Adipocyte (in vitro differentiated cells): ENCODE data around the gene ABHD16A.
"Not testable (repeated sequence)": the region's sequence is repeated elsewhere in the genome, so short reads cannot be mapped to it uniquely, and the experiment has no call there.

ENCODE experiments used
- DNase-seq: peaks from one replicate; pipeline ENCODE4 v3.0.0-alpha.2; 2015; ENCODE audit warnings: low read depth
- H3K27me3 ChIP-seq: replicated peaks from 2 replicates; pipeline ENCODE4 v1.7.0; 2013; ENCODE audit warnings: mild to moderate bottlenecking, low read length, moderate library complexity; ENCODE audit not compliant: control insufficient read depth, insufficient read depth
- H3K36me3 ChIP-seq: 2 replicates; pipeline ENCODE4 v1.7.0; 2013; ENCODE audit warnings: low read length, mild to moderate bottlenecking, moderate library complexity; ENCODE audit not compliant: control insufficient read depth, insufficient read depth, severe bottlenecking
- H3K4me1 ChIP-seq: 2 replicates; pipeline ENCODE4 v1.7.0; 2013; ENCODE audit warnings: mild to moderate bottlenecking, low read length, moderate library complexity; ENCODE audit not compliant: control insufficient read depth, insufficient read depth
- H3K4me3 ChIP-seq: 2 replicates; pipeline ENCODE4 v1.7.0; 2013; ENCODE audit warnings: mild to moderate bottlenecking, low read length, moderate library complexity
- H3K9ac ChIP-seq: 2 replicates; pipeline ENCODE4 v1.7.0; 2013; ENCODE audit warnings: mild to moderate bottlenecking, low read length, moderate library complexity
- H3K9me3 ChIP-seq: 2 replicates; pipeline ENCODE4 v1.7.0; 2013; ENCODE audit warnings: mild to moderate bottlenecking, low read length, moderate library complexity; ENCODE audit not compliant: control insufficient read depth

The ABHD16A gene

DNA sequence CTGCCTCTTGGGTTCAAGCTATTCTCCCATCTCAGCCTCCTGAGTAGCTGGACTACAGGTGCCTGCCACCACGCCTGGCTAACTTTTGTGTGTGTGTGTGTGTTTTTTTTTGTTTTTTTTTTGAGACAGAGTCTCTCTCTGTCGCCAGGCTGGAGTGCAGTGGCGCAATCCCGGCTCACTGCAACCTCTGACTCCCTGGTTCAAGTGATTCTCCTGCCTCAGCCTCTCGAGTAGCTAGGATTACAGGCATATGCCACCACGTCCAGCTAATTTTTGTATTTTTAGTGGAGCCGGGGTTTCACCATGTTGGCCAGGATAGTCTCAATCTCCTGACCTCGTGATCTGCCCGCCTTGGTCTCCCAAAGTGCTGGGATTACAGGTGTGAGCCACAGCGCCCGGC is 6.0 kb upstream of the ABHD16A start:
- not testable (repeated sequence) for H3K36me3 ChIP-seq, H3K4me1 ChIP-seq, DNase-seq, H3K4me3 ChIP-seq, H3K9me3 ChIP-seq, H3K9ac ChIP-seq
- H3K27me3 ChIP-seq = peaks cover 23% of the 10 kb centered on the region

DNA sequence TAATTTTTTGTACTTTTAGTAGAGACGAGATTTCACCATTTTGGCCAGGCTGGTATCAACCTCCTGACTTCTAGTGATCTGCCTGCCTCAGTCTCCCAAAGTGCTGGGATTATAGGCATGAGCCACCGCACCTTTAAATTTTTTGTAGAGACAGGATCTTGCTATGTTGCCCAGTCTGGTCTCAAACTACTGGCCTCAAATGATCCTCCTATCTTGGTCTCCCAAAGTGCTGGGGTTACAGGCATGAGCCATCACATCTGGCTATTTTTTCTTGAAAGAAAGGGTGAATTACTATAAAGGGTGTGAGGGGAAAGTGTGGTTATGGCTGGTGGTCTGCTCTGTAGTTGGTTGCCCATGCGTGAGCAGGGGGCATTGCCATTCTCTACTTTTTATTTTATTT is 5.1 kb upstream of the ABHD16A start:
- Histone ChIP-seq H3K9ac (no peak overlapping the region), H3K36me3 (no peaks in the 10 kb centered on the region), H3K27me3 (peaks cover 18% of the 10 kb centered on the region), H3K4me3 (no peak overlapping the region), H3K9me3 (no peaks in the 10 kb centered on the region), H3K4me1 (peaks cover 3% of the 10 kb centered on the region)
- DNase-seq = no peak

DNA sequence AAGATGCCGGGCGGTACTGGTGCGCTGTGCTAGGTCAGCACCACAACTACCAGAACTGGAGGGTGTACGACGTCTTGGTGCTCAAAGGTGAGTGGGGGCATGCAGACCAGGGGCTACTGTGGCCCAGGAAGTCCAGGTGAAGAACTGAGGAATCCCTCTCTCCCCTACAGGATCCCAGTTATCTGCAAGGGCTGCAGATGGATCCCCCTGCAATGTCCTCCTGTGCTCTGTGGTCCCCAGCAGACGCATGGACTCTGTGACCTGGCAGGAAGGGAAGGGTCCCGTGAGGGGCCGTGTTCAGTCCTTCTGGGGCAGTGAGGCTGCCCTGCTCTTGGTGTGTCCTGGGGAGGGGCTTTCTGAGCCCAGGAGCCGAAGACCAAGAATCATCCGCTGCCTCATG is 4.6 kb upstream of the ABHD16A start:
- Histone ChIP-seq H3K4me1 (peaks cover 3% of the 10 kb centered on the region), H3K9me3 (no peaks in the 10 kb centered on the region), H3K36me3 (no peaks in the 10 kb centered on the region), H3K4me3 (no peak overlapping the region), H3K9ac (no peak overlapping the region), H3K27me3 (peaks cover 18% of the 10 kb centered on the region)
- DNase-seq = no peak

DNA sequence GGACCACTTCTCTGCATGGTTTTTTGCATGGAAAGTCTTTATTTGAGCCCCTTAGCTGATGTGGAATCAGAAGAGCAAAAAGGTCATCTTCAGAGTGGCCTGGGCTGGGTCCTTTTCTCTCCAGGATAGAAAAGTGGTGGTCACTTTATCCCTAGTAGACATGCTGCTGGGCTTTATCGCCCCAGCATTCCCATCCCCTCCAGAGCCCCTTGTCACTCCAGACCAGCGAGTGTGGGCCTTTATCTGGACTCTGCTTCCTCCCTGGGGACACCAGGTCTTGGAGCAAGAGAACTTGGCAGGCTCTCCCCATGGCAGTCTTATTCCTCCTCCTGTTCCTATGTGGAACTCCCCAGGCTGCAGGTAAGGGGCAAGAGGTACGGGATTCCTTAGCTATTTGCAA is 3.5 kb upstream of the ABHD16A start, which contains the start of gene LY6G6F:
Gene LY6G6F, plus strand, starts transcription at position 268 of the 400 bp plus-strand sequence. Its CDS starts 41 bp downstream, at position 309.
- Histone ChIP-seq H3K36me3 (no peaks in the 10 kb centered on the region), H3K9me3 (no peaks in the 10 kb centered on the region), H3K9ac (no peak within 1 kb of the TSS), H3K4me3 (no peak within 1 kb of the TSS), H3K27me3 (peaks cover 14% of the 10 kb centered on the region), H3K4me1 (peaks cover 10% of the 10 kb centered on the region)
- DNase-seq = no peak

DNA sequence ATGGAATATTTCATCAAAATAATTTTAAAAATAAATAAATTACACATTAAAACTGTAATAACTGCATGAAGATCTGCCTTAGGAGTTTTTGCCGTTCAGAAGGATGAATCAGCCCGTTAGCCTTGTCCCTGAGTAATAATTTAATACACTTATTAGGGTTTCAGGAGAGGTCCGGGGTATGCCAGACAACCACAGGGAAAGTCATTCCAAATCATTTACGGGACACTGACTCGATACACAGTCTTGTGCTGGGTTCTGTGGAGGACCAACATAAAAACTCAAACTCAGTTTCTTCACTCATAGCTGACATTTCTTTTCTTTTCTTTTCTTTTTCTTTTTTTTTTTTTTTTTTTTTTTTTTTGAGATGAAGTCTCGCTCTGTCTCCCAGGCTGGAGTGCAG is 2.8 kb upstream of the ABHD16A start:
- H3K9me3 ChIP-seq = no peaks in the 10 kb centered on the region
- peaks cover 7% of the 10 kb centered on the region for H3K27me3 ChIP-seq
- DNase-seq = no peak
- no peak overlapping the region for H3K4me3 ChIP-seq
- no peak overlapping the region for H3K9ac ChIP-seq
- H3K4me1 ChIP-seq = peaks cover 16% of the 10 kb centered on the region
- H3K36me3 ChIP-seq = no peaks in the 10 kb centered on the region

DNA sequence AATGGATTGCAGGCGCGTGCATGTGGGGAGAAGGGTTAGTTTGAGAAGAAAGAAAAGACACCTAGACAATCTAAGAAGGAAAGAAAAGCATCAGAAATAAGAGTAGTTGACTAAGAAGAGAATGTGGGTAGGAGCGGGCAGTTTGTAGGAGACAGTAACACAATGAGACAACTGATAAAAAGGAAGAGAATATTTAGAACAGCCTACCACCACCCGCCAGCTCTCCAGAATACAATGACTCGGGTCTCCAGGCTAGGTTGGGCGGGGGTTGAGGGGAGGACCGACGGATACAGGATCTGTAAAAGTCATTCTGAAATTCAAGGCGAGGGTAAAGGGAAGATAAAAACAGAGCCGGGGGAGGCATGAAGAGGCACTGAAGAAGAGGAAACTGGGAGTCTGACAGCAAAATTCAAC is 712 bp downstream of the ABHD16A start:
- H3K9ac ChIP-seq = peak overlapping the region; percentile 95
- H3K36me3 ChIP-seq = peaks cover 6% of the 10 kb centered on the region
- no peaks in the 10 kb centered on the region for H3K27me3 ChIP-seq
- peak; percentile 62 for DNase-seq
- peaks cover 16% of the 10 kb centered on the region for H3K4me1 ChIP-seq
- H3K9me3 ChIP-seq = no peaks in the 10 kb centered on the region
- H3K4me3 ChIP-seq = peak overlapping the region; percentile 88

DNA sequence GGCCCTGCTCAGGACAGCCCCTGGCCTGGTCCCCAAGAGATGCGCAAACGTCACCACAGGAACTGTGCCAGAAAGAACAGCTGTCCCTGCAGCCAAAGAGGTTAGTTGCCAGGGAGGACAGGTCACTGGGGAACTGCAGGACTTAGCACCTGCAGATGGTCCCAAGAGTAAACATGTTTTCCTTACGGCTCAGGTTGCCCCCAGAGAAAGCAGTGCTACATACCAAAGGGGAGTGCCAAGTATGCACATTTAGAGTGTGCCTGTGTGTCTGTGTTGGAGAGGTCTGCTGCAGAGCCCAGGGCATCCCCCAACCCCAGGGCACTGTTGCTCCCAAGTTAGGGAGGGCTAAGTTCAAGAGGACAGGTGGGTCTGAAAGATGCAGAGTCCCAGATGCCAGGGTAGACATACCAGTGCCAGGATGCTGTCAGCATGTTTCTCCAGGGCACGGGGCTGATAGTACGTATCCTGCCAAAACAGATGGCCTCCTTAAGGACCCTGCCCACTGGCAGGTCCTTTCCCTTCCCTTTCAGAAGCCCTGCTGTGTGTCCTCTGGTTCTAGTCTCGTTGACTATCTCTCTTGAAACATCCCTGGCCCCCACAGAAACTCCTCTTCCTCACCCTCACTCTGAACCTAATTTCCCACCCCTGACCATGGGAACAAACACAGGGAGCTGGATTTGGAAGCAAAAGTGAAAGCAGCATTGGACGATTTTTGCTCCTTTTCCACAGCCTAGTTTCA is 1.3 kb downstream of the ABHD16A start:
- H3K9ac ChIP-seq = peak overlapping the region; percentile 95
- no peaks in the 10 kb centered on the region for H3K27me3 ChIP-seq
- H3K4me1 ChIP-seq = peaks cover 16% of the 10 kb centered on the region
- peak; percentile 66 for DNase-seq
- H3K36me3 ChIP-seq = peaks cover 11% of the 10 kb centered on the region
- no peaks in the 10 kb centered on the region for H3K9me3 ChIP-seq
- peak overlapping the region; percentile 88 for H3K4me3 ChIP-seq

DNA sequence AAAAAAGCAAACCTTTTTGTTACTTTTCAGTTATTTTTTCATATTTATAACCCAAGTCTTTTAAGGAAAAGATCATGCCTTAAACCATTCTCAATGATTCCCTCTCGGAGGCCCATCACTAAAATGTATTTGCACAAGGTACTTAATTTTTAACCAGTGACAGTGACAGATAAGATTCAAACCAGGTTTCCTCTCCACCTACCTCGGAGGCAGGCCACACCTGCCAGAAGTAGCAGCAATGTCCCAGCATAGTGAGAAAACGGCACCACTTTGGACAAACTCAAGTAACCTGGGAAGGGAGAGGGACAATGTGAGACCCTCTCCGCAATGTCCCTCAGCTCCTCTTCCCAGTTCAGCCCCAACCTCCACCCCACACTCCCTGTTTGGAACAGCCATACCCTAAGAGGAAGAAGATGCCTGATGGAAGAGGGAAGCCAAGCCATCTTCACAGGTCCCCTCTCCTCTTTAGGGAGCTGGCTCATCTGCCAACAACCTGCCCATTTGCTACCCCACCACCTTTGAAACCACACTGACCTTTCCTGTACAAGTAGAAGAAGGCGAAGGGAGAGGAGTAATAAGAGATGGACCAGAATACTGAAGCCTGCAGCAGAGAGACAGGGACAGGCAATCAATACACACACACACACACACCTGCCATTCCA is 2.3 kb downstream of the ABHD16A start:
- Histone ChIP-seq H3K36me3 (peaks cover 15% of the 10 kb centered on the region), H3K9me3 (no peaks in the 10 kb centered on the region)

DNA sequence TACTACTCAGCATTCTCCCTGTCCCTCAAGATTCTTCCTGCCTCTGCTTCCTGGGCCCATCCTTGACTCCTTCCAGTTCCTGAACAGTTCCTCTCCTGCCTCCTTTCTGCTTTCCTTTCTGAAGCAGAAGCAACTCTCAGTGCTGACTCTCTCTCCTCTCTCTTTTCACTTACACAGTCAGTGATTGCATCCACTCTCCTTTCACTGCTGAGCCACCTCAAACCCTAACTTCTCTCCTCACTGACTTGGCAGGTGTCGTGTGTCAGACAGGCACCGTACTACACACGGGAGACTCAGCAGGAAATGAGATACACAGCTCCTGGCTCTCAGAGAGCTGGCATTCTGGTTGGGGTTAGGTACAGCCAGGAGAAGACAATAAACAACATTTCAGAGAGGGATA is 5.6 kb downstream of the ABHD16A start:
- Histone ChIP-seq H3K4me1 (peaks cover 13% of the 10 kb centered on the region), H3K27me3 (no peaks in the 10 kb centered on the region), H3K36me3 (peaks cover 40% of the 10 kb centered on the region), H3K4me3 (no peak overlapping the region), H3K9ac (no peak overlapping the region), H3K9me3 (no peaks in the 10 kb centered on the region)
- no peak for DNase-seq

More for the DNA sequence above, 2.3 kb downstream of the ABHD16A start:
- Histone ChIP-seq H3K4me1 (peaks cover 16% of the 10 kb centered on the region), H3K9ac (peak overlapping the region; percentile 95), H3K4me3 (no peak overlapping the region), H3K27me3 (no peaks in the 10 kb centered on the region)
- no peak for DNase-seq

DNA sequence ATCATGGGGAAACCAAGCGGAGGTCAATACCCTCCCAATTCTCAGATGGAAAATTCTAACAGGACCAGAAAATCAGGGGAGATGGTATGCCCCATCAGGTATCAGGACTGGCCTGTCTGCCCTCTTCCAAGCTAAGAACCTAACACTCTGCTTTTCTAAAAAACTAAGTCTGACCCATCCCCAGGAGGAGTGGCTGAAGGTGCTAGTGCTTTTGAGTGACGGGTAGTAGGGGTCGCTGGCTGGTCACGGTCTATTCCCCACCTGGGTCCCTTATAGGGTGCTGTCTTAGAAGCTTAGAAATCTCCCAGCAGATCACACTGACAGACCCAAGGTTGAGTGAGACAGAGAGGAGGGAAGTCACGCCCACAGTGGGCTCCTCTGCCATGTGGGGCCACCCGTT is 9.6 kb downstream of the ABHD16A start:
- Histone ChIP-seq H3K4me1 (no peaks in the 10 kb centered on the region), H3K36me3 (peaks cover 76% of the 10 kb centered on the region), H3K4me3 (no peak overlapping the region), H3K27me3 (no peaks in the 10 kb centered on the region), H3K9me3 (no peaks in the 10 kb centered on the region), H3K9ac (no peak overlapping the region)
- DNase-seq = no peak

DNA sequence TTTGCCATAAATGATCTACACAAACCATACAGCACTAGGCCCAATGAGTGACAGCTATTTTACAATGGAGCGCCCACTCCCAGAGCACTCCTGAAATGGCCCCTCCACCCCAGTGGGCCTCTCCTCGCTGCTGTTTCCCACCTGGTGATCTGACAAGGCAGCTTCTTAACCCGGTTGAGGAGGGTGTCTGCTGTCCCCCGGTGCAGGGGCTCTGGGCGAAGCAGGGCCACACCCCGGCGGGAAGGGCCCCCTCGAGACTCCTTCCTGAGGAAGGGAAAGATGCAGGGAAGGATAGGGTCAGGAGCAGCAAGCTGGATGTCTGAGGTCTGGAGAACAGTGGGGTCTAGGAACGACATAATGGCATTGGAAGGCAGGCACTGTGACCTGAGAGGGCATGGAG is 10.2 kb downstream of the ABHD16A start:
- no peak for DNase-seq
- H3K4me3 ChIP-seq = no peak overlapping the region

More for the DNA sequence above, 10.2 kb downstream of the ABHD16A start:
- Histone ChIP-seq H3K36me3 (peaks cover 80% of the 10 kb centered on the region), H3K9ac (no peak overlapping the region), H3K9me3 (no peaks in the 10 kb centered on the region), H3K4me1 (no peaks in the 10 kb centered on the region), H3K27me3 (no peaks in the 10 kb centered on the region)
